NOMO-1 treated with DMSO at 0.1 percent for 48 hours (cell line): Measurements from ENCODE around the gene MESD.
"Not testable (repeated sequence)": the region's sequence is repeated elsewhere in the genome, so short reads cannot be mapped to it uniquely, and the experiment has no call there.

Source experiments
- DNase-seq: peaks from one replicate; lab custom pipeline; 2025; ENCODE audit not compliant: unreplicated experiment; lab: John Stamatoyannopoulos, UW

MESD gene

DNA sequence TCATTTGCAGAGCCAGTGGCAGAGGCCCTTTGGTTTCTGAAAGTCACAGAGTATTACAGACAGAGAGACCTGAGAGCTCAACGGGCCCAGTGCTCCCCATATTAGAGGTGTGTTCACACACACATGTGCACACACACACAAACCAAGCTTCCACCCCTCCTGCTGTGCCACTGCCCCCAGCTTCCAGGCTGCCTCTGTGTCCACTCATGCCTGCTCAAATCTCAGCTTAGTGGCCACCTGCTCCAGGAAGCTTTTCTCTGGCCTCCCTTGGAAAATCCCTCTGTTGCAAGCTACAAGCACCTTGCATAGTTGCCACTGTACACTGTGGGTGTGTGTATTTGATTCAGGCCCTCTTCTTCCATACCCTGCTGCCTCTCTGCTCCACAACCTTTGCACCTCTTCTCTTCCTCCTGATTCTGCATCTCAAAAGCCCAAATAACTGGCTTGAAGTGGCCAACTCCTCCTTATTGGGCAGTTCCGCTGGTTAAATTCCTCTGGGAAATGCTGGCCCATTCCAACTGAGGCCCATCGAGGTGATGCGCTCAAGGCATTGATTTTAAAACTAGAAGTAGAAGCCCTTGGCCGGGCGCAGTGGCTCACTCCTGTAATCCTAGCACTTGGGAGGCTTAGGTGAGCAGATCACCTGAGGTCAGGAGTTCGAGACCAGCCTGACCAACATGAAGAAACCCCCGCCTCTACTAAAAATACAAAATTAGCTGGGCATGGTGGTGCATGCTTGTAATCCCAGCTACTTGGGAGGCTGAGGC, 23.0 kb downstream of the MESD start:
- no peak for DNase-seq

- not testable (repeated sequence) for DNase-seq
Measured at GRCh38 chr15:80965454-80965853, 24.2 kb downstream of the MESD start.

- DNase-seq, result no peak
Measured at GRCh38 chr15:80958818-80959495, 30.7 kb downstream of the MESD start.

GRCh38 chr15:80957976-80958375, 31.6 kb downstream of the MESD start:
- DNase-seq, result no peak

DNA sequence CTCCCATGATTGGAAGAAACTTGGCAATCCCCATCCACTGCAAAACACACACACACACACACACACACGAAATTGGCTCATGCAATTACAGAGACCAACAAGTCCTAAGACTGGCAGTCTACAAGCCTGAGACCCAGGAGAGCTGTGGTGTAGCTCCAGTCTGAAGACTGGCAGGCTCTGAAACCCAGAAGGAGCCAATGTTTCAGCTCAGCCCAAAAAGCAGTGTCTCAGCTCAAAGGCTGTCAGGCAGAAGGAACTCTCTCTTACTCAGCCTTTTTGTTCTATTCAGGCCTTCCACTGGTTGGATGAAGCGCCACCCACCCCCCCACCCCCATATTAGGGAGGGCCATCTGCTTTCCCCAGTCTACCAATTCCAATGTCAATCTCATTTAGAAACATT, 32.1 kb downstream of the MESD start:
- DNase-seq, result no peak

- peak; percentile 38 for DNase-seq
Measured at GRCh38 chr15:80955571-80956452, 33.8 kb downstream of the MESD start.

GRCh38 chr15:80953953-80954778, 35.5 kb downstream of the MESD start:
- no peak for DNase-seq

DNA sequence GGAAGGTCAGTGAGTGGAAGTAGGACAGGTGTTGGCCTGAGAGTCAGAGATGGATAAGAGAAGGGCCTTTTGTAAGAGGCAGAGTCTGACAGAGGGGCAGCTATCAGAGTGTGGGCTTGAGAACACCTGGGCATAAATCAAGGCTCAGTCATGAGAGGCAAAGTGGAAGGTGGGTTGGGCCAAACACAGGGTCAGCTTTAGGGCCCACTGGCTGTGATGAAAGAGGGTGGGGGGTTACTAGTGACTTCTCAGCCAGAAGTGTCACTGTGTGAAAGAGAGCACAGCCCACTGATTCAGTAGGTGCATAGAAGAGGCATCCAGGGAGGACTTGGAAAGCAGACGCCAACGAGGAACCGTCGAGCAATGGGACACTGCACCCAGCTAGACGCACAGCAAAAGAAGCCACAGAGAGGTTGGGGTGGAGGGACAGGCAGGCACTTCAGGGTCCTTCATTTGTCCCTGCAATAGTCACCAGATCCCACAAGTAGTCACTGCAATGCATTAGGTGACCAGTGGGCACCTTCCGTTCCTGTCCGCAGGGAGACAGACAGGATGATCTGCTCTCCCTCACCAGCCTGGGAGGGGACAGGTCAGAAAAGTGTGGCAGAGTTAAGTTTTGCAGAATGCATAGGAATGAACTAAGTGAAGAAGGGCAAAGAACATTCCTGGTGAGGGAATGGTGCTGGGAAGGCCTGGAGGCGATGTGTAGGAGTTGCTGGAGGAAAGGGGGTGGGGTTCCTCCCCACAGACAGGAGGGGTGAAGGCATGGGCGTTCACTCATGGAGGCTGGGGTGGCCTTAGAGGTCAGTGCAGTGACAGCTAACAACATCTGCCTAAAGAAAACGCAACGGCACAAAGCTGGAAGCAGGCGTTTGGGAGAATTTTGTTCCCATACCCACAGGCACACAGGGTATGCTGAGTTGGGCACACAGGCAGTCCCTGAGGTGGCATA, 36.3 kb downstream of the MESD start:
- no peak for DNase-seq

GRCh38 chr15:80951941-80952340, 37.7 kb downstream of the MESD start:
- DNase-seq, result no peak

DNA sequence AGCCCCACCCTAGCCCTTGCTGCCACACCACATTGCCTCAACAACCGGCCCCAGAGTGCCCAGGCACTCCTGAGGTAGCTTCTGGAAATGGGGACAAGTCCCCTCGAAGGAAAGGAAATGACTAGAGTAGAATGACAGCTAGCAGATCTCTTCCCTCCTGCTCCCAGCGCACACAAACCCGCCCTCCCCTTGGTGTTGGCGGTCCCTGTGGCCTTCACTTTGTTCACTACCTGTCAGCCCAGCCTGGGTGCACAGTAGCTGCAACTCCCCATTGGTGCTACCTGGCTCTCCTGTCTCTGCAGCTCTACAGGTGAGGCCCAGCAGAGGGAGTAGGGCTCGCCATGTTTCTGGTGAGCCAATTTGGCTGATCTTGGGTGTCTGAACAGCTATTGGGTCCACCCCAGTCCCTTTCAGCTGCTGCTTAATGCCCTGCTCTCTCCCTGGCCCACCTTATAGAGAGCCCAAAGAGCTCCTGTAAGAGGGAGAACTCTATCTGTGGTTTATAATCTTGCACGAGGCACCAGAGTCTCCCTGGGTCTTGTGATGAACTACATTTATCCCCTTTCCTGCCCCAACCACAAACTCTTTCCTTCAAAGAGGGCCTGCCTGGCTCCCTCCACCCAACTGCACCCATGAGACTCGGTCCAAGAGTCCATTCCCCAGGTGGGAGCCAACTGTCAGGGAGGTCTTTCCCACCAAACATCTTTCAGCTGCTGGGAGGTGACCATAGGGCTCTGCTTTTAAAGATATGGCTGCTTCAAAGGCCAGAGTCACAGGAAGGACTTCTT, 39.1 kb downstream of the MESD start:
- no peak for DNase-seq

- no peak for DNase-seq
Measured at GRCh38 chr15:80949756-80950155, 39.9 kb downstream of the MESD start.

DNA sequence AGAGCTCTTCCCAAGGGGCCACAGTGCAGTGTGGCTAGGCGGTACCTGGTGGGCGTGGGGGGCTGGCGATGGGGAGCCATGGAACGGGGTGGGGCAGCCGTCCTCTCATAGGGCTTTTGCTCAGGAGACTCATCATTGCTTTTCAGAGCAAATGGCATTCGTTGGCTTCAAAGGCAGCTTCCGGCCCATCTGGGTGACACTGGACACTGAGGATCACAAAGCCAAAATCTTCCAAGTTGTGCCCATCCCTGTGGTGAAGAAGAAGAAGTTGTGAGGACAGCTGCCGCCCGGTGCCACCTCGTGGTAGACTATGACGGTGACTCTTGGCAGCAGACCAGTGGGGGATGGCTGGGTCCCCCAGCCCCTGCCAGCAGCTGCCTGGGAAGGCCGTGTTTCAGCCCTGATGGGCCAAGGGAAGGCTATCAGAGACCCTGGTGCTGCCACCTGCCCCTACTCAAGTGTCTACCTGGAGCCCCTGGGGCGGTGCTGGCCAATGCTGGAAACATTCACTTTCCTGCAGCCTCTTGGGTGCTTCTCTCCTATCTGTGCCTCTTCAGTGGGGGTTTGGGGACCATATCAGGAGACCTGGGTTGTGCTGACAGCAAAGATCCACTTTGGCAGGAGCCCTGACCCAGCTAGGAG, 40.8 kb downstream of the MESD start:
- no peak for DNase-seq

GRCh38 chr15:80946576-80946975, 43.0 kb downstream of the MESD start:
- no peak for DNase-seq

- no peak for DNase-seq
Measured at GRCh38 chr15:80945605-80946004, 44.0 kb downstream of the MESD start.

- no peak for DNase-seq
Measured at GRCh38 chr15:80944818-80945217, 44.8 kb downstream of the MESD start.

- no peak for DNase-seq
Measured at GRCh38 chr15:80942746-80943565, 46.7 kb downstream of the MESD start.

- no peak for DNase-seq
Measured at GRCh38 chr15:80942266-80942665, 47.4 kb downstream of the MESD start.

DNA sequence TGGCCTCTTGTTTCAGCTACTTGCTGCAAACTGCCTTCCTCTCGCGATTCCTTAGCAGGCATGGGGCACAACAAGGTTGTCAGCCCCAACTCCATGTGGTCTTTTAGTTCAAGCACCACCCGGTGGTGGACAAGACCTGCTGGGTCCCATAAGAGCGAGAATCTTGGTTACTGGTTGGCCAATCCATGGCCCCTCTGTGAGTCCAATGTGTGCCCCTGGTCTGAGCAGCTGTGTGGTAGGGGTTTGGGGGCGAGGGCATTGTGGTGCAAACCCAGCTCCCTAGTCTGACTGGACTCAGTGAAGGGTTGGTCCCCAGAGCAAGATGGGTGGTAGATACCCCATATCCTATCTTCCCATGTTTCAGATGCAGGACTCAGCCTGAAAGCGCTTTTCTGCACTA, 48.8 kb downstream of the MESD start:
- DNase-seq, result no peak
